Keratinocyte (primary cell): ENCODE measurements around the gene CDC6. TPM values are rescaled to one million over a fixed set of nuclear protein-coding genes. Genes with fewer than 3 reads are reported as not detected.

Experiments
- DNase-seq: peaks from one replicate; pipeline ENCODE4 v3.0.0-alpha.2; 2011; ENCODE audit warnings: low read depth, missing footprints, low spot score
- FAIRE-seq: peaks from 2 replicates; lab custom pipeline; 2011; peaks lifted over from hg19 to GRCh38; lab: Jason Lieb, UNC
- H2AFZ ChIP-seq: 2 replicates; pipeline ENCODE4 v1.6.0; 2012; ENCODE audit warnings: low read length, control low read depth, inconsistent platforms; ENCODE audit not compliant: control insufficient read depth
- H3K27ac ChIP-seq: 2 replicates; pipeline ENCODE4 v1.5.1; 2011; ENCODE audit warnings: low read length; ENCODE audit not compliant: control insufficient read depth, insufficient read depth
- H3K27me3 ChIP-seq: 3 replicates; pipeline ENCODE4 v1.6.0; 2011; ENCODE audit warnings: low read length; ENCODE audit not compliant: control insufficient read depth, insufficient read depth; ENCODE audit errors: extremely low read depth
- H3K36me3 ChIP-seq, 2 experiments: 2 replicates in 1 of 2; 3 replicates in 1 of 2; pipeline ENCODE4 v1.5.1; 2011; ENCODE audit warnings: low read length in 2 of 2, mild to moderate bottlenecking in 1 of 2; ENCODE audit not compliant: control insufficient read depth in 2 of 2, insufficient read depth in 2 of 2; ENCODE audit errors: extremely low read depth in 1 of 2
- H3K4me1 ChIP-seq: 3 replicates; pipeline ENCODE4 v1.5.1; 2011; ENCODE audit warnings: low read length; ENCODE audit not compliant: control insufficient read depth, insufficient read depth; ENCODE audit errors: extremely low read depth
- H3K4me2 ChIP-seq: 3 replicates; pipeline ENCODE4 v1.6.0; 2011; ENCODE audit warnings: low read depth, low read length; ENCODE audit not compliant: control insufficient read depth, insufficient read depth; ENCODE audit errors: extremely low read depth
- H3K4me3 ChIP-seq, 3 experiments: fragments of 200-600 bp in 1 of 3; sonication (generic) in 1 of 3; 2 replicates in 2 of 3; 3 replicates in 1 of 3; pipeline ENCODE4 v1.5.1; 2011 to 2016; ENCODE audit warnings: low read length in 3 of 3, mild to moderate bottlenecking in 3 of 3, control low read depth in 2 of 3, inconsistent platforms in 1 of 3, low read depth in 1 of 3, mixed read lengths in 1 of 3, mixed run types in 1 of 3, moderate library complexity in 1 of 3; ENCODE audit not compliant: control insufficient read depth in 2 of 3, insufficient read depth in 2 of 3; ENCODE audit errors: extremely low read depth in 1 of 3
- H3K79me2 ChIP-seq: 2 replicates; pipeline ENCODE4 v1.6.0; 2012; ENCODE audit warnings: low read length; ENCODE audit not compliant: control insufficient read depth, insufficient read depth
- H3K9ac ChIP-seq: 3 replicates; pipeline ENCODE4 v1.6.0; 2011; ENCODE audit warnings: low read length; ENCODE audit not compliant: control insufficient read depth, insufficient read depth; ENCODE audit errors: extremely low read depth
- H3K9me1 ChIP-seq: 3 replicates; pipeline ENCODE4 v1.6.0; 2011; ENCODE audit warnings: low read length; ENCODE audit not compliant: control insufficient read depth, insufficient read depth; ENCODE audit errors: extremely low read depth
- H3K9me3 ChIP-seq: 2 replicates; pipeline ENCODE4 v1.5.1; 2012; ENCODE audit warnings: low read depth, low read length; ENCODE audit not compliant: control insufficient read depth
- H4K20me1 ChIP-seq: 3 replicates; pipeline ENCODE4 v1.6.0; 2011; ENCODE audit warnings: low read length; ENCODE audit not compliant: control insufficient read depth, insufficient read depth; ENCODE audit errors: extremely low read depth
- EZH2 ChIP-seq: IDR thresholded peaks from one replicate; pipeline ENCODE4 v1.6.1; 2012; ENCODE audit warnings: inconsistent platforms, mild to moderate bottlenecking, low read length, moderate library complexity
- dilution Hi-C: fragments of 300-500 bp; cut with MboI; formaldehyde crosslinking; loops from one replicate; pipeline ENCODE4 v1.7.0; 2020; ENCODE audit warnings: low sequenced_read_pairs; ENCODE audit not compliant: extremely low pct_ligation_motif_present
- polyA plus RNA-seq, 5 experiments: library from polyadenylated mRNA; depleted of rRNA in 3 of 5; stranded (reverse) in 3 of 5; stranded (forward) in 1 of 5; unstranded in 1 of 5; fragments of >200 nt; gene quantifications; 1 replicate in 1 of 5; 2 replicates in 3 of 5; 3 replicates in 1 of 5; pipeline versions ENCODE4 v1.2.1 to v1.2.3, GENCODE V29; 2011 to 2012; ENCODE audit warnings: missing spikeins in 2 of 5, low read depth in 1 of 5, low replicate concordance in 1 of 5
- TF ChIP-seq, protein P1 (sequence below), 3 experiments: IDR thresholded peaks in 1 of 3; conservative IDR thresholded peaks in 1 of 3; optimal IDR thresholded peaks in 1 of 3; 2 replicates in 2 of 3; 3 replicates in 1 of 3; pipeline versions ENCODE3 to v1.5.1; 2011; ENCODE audit warnings: low read length in 3 of 3, mild to moderate bottlenecking in 3 of 3, moderate library complexity in 2 of 3, control low read depth in 1 of 3, inconsistent platforms in 1 of 3; ENCODE audit not compliant: insufficient read depth in 2 of 3; ENCODE audit errors: extremely low read depth in 1 of 3

Gene CDC6
- polyA plus RNA-seq, 1 donor (not counting 4 experiments of a cell fraction or from before 2014, with no cell fraction given) = 28.0 TPM

DNA sequence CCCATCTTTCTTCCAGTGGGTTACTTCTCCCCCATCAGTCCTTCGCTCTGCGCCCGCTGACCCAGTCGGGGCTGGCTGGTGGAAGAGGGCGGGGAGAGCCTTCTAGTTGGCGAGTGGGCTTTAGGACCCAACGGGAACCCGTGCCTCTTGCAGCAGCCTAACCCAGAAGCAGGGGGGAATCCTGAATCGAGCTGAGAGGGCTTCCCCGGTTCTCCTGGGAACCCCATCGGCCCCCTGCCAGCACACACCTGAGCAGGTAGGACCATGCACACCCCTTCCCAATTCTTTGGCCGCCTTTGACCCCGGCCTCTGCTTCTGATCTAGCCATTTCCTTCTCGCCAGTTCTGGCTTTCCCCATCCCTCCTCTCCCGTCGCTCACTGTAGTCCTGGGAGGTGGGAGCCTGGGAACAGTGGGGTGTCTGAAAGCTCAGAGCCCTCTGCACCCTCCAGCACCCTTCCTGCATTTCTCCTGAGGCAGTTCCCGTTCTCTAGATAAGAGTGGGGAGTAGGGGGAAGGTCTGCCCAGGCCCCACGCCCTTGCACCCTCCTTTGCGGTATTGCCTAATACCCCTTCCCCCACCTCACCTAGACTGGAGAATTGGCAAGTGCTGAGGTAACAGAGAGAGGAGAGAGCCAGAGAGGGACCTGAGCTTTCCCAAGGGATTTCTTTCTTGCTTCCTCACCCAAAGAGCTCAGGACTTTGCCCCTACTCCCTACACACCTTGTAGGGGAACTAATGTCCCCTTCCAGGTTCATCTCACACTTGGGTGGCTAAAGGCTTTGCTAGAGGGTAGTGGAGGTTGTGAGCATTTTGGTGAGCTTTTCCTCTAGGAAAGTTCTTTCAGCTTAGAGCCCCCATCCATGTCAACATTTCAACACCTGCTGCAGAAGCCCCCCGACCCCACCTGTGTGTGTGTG, 21.6 kb downstream of the CDC6 start, which contains the start of gene RARA:
TSS of gene RARA (plus strand) at position 150 of the 918 bp plus-strand sequence. CDS start 22,039 bp downstream, outside the sequence.
- peak within 1 kb of the TSS; percentile 57 for H3K9ac ChIP-seq
- dilution Hi-C loops = no loop called here
- peak within 1 kb of the TSS; percentile 76 for H2AFZ ChIP-seq

DNA sequence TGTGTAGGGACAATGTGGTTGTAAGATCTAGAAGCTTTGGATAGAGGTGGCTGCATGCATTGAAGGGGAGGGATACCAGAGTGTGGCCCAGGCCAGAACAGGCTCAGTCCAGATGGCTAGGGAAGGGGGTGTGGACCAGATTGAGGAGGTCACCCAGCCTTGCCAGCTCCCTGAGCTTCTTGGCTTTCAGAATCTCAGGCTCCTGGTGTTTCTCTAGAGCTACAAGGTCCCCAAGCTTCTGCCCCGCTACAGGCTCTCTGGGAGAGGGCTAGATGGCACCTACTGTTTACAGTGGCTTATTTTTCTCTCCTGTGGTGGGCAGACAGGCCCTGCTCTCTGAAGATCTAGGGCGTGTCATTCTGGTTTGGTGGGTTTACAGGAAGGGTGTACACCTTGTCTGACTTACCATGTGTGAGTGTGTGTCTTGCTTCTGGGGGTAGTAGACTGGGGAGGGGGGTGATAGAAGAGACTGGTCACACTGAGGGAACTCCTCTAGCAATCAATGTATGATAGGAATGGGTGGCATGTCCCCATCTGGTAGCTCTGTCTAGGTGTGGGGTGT, 22.4 kb downstream of the CDC6 start:
- Histone ChIP-seq H3K9ac (no peak overlapping the region), H4K20me1 (no peaks in the 10 kb centered on the region), H3K9me3 (no peaks in the 10 kb centered on the region), H3K4me2 (peak overlapping the region; percentile 79), H3K9me1 (no peaks in the 10 kb centered on the region), H3K4me1 (peaks cover 78% of the 10 kb centered on the region), H2AFZ (no peak overlapping the region), H3K27me3 (no peaks in the 10 kb centered on the region), H3K4me3 (peak overlapping the region in 1 of 3 experiments; percentile 70), H3K36me3 (no peaks in the 10 kb centered on the region), H3K79me2 (no peaks in the 10 kb centered on the region), H3K27ac (no peak overlapping the region)
- dilution Hi-C loops = no loop called here
- TF ChIP-seq EZH2 = no peak
- TF ChIP-seq, protein P1, sequence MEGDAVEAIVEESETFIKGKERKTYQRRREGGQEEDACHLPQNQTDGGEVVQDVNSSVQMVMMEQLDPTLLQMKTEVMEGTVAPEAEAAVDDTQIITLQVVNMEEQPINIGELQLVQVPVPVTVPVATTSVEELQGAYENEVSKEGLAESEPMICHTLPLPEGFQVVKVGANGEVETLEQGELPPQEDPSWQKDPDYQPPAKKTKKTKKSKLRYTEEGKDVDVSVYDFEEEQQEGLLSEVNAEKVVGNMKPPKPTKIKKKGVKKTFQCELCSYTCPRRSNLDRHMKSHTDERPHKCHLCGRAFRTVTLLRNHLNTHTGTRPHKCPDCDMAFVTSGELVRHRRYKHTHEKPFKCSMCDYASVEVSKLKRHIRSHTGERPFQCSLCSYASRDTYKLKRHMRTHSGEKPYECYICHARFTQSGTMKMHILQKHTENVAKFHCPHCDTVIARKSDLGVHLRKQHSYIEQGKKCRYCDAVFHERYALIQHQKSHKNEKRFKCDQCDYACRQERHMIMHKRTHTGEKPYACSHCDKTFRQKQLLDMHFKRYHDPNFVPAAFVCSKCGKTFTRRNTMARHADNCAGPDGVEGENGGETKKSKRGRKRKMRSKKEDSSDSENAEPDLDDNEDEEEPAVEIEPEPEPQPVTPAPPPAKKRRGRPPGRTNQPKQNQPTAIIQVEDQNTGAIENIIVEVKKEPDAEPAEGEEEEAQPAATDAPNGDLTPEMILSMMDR (optimal IDR thresholded peaks at IDR 0.05 in 1 of 3, IDR thresholded peaks at IDR 0.05 in 1 of 3, conservative IDR thresholded peaks at IDR 0.05 in 1 of 3; ENCODE audit: extremely low read depth in 1 of 3, insufficient read depth in 2 of 3, low read length in 3 of 3) = no peak
- DNase-seq (no peak), FAIRE-seq (no peak)

More for the DNA sequence above, 21.6 kb downstream of the CDC6 start, which contains the start of gene RARA:
- Histone ChIP-seq H3K27me3 (no peaks in the 10 kb centered on the region), H3K9me1 (no peaks in the 10 kb centered on the region), H3K36me3 (peaks cover 0 to 2% of the 10 kb centered on the region in 2 experiments), H3K4me1 (peaks cover 75% of the 10 kb centered on the region), H3K4me3 (peak within 1 kb of the TSS; percentile 34 to 70 (median 70)), H4K20me1 (no peaks in the 10 kb centered on the region), H3K27ac (no peak within 1 kb of the TSS), H3K9me3 (no peaks in the 10 kb centered on the region), H3K79me2 (no peaks in the 10 kb centered on the region), H3K4me2 (peak within 1 kb of the TSS; percentile 79)
- no peak for TF ChIP-seq EZH2
- DNase-seq = no peak
- FAIRE-seq = no peak
